NCI-H2196 treated with DMSO at 0.1 percent for 48 hours (cell line): Measurements from ENCODE around the gene ALKBH8.
A peak's percentile ranks its signal among the peaks of the same experiment; 100 is the strongest.
"Not testable (repeated sequence)": the region's sequence is repeated elsewhere in the genome, so short reads cannot be mapped to it uniquely, and the experiment has no call there.

ENCODE experiments used
- DNase-seq: peaks from one replicate; lab custom pipeline; 2025; ENCODE audit not compliant: unreplicated experiment; lab: John Stamatoyannopoulos, UW

ALKBH8 gene

DNA sequence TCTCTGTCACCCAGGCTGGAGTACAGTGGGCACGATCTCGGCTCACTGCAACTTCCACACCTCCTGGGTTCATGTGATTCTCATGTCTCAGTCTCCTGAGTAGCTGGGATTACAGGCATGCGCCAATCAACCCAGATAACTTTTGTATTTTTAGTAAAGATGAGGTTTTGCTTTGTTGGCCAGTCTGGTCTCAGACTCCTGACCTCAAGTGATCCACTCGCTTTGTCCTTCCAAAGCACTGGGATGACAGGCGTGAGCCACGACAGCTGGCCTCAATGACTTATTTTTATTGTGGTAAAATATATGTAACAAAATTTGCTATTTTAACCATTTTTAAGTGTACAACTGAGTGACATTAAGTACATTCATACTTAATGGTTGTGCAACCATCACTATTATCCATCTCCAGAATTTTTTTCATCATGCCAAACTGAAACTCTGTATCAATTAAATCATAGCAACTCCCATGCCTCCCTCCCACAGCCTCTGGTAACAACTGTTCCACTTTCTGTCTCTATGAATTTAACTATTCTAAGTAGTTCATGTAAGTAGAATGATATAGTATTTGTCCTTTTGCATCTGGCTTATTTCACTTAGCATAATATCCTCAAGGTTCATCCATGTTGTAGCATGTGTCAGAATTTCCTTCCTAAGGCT lies 57.2 kb downstream of the ALKBH8 start:
- no peak for DNase-seq

DNA sequence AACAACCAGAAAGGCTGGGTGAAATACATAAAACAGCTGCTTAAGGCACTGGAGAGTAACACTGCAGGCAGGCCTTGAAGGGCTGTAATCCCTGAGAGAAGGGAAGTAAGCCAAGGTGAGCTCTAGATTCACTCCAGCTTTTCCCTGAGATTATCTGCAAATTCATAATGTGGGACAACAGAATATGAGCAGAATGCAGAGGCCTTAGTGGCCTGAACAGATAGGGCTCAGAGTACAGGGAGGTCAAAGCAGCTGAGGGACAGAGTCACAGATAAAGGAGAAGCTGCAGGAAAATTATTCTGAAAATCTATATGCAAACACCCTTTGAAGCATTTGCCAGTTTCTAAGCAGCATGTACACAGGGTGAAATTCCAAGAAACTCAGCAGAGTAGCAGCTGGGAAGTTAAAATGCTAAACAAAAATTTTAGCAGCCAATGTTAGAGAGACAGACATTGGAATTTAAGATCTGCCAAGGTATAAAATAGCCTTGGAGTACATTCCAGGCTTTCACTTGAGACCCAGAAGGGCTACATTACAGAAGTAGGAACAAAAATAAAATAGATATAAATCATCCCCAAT lies 59.8 kb downstream of the ALKBH8 start:
- DNase-seq: no peak

DNA sequence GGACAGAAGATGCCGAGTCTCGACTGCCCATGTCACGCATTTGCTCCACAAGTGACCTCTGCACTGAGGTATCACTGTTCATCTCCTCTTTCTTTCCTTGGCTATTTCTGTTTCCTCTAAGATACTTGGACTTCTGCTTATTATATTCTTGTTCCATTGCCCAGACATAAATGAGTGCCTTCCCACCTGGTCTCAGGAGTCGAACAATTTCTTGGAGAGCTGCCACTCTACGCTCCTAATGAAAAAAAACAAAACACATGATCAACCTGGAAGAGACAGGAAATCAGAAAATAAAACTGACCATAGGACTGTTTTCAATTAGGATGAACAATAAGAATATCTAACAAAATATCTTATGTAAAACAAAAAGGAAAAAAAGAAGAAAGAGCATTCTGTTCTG lies 60.6 kb downstream of the ALKBH8 start:
- DNase-seq: no peak

DNA sequence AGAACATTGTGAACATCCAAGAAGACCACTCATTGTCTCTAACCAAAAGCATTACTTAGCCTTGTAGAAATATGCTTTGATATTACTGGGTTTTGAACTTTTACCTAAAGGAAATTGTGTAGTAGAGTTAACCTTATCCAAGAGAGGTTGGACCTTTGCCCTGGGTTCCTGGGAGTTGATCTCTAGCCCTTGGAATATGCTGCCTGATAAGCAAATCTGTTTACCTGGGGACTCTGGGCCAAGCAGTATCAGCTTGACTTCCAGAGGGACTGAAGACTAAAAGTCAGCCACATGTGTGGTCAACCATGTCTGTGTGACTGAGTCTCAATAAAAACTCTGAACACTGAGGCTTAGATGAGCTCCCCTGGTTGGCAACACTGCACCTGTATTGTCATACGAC lies 63.8 kb downstream of the ALKBH8 start:
- no peak for DNase-seq

DNA sequence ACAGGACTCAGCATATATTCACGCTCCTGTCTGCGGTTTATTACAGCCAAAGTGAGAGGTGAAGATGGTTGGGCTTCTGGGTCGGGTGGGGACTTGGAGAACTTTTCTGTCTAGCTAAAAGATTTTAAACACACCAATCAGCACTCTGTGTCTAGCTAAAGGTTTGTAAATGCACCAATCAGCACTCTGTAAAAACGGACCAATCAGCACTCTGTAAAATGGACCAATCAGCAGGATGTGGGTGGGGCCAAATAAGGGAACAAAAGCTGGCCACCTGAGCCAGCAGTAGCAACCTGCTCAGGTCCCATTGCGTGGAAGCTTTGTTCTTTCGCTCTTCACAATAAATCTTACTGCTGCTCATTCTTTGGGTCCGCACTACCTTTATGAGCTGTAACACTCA lies 68.2 kb downstream of the ALKBH8 start:
- not testable (repeated sequence) for DNase-seq

DNA sequence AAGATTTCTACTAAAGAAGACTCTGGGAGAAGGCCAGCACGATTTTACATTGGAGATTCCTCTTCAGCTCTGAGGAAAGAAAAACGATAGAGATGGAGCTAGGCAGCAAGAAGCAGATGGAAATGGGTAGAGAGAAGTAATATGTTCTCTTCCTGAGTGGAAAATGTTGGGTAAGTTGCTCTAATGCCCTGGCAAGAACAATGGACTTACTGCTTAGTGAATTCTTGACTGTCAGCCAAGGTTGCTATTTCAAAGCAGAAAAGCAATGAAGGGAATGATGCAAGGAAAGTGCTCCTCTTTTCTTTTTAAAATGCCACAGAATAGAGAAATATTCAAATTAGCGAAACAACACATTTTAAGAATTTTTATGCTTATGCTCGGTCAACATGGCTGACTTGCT lies 69.5 kb downstream of the ALKBH8 start:
- DNase-seq: no peak

- no peak for DNase-seq
These were observed 71.5 kb downstream of the ALKBH8 start for GRCh38 chr11:107494055-107494454.

DNA sequence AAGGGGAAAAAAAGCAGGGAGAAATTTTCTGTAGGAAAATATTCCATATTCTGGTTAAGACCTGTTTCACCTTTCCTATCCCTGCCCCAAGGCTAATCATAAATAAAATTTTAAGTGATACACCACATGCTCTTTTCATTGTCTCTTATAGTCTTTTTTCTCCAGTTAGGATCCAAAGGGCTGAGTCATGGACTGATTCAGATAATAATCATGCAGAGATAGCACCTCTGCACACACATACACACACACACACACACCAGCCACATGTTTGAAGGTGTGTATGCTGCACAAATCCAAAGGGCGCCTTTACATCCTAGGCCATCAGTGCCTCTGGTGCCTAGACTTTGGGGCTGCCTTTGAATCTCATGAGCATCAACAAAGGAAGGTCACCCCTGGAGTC lies 72.4 kb downstream of the ALKBH8 start:
- no peak for DNase-seq

DNA sequence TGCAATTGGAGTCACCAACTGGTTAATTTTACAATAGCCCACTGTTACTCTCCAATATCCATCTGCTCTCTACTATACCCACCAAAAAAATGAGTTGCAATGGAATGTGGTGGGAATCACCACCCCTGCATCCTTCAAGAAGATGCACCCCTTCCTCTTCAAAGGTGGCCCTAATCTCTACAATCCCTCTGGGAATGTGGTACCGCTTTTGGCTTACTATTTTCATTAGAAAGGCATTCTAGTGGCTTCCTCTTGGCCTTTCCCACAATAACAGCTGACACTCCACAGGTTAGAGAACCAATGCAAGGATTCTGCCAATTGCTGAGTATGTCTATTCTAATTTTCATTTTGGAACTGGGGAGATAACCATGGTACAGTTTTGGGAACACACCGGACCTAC lies 74.7 kb downstream of the ALKBH8 start:
- DNase-seq: no peak

DNA sequence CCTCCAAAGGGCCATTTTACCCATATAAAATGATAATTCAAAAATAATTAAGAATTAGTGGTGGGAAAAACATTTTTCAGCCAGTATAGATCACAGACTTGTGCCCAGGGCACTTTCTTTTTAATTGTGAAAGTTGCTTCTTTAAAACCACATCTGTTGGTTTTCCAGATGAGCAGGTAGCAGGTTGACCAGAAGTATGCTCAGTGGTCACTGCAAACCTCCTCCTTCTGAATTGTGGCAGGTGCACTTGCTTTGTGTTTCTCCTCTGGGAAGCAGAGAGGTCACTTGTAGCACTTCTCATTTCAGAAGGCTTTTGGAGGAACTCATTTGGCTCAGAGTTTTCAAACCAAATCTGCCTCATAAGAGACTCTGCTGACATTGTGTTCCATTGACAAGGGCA lies 83.3 kb downstream of the ALKBH8 start:
- no peak for DNase-seq

- DNase-seq: no peak
These were observed 86.6 kb downstream of the ALKBH8 start for GRCh38 chr11:107478922-107479321.

DNA sequence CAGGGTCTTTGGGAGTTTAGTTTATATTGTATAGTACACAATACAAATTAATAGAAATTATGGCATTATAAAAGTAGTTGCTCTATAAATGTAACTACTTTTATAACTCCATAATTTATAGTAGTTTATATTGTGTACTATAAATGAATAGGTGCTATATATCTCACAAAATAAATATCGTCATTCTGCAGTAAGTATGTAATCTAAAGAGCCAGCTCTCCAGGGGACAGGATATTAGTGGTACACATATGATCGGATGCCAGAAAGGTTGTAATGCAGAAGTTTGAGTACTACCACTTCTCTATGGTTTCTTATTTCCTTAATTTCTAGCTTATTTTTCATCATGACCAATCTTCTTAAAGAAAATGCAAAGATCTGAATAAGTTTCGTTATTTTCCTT lies 87.7 kb downstream of the ALKBH8 start:
- no peak for DNase-seq

DNA sequence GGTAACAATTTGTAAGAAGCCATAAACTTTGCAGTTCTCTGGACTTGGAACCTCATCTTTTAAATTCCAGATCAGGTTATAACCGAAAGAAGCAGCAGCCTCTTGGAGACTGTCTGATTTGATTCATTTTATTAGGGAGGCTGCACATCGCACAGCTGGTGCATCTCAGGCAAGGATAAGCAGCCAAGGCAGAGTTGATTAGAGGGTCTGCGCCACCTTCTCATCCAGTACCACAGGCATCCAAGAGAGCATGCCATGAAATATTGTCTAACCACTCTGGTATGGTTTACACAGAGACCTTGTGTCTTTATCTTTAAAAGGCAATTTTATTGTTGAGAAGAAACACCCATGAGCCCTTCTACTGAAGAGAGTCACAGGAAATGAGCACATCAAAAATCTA lies 91.7 kb downstream of the ALKBH8 start:
- no peak for DNase-seq

DNA sequence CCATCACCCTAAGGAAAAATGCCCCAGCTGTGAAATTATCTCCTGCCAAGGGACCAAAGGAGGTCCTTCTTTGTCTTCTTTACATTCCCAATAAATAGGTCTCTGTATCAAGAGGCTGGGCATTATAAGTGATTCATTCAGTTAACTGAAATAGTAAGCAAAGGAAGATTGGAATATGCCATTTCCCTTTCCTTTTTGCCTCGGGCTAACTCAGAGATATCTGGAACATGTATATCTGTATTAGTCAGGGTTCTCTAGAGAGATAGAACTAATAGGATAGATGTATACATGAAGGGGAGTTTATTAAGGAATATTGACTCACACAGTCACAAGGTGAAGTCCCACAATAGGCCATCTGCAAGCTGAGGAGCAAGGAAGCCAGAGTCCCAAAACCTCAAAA lies 92.6 kb downstream of the ALKBH8 start:
- no peak for DNase-seq

DNA sequence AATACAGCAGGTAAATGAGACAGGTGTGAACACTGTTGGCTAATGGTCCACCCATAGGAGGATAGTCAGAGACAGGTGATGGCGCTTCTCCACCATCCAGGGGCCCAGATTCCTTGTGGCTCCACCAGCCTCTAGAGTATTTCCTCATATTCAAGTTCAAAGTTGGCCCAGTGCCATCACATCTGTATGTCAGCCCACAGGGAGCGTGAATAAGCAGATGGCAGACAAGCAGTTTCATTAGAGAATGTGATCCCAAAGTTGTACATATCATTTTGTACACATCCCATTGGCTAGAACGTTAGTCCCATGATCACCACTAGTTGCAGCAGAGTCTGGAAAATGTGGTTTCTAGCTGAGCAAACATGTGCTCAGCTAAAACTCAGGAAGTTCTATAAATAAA lies 96.9 kb downstream of the ALKBH8 start:
- DNase-seq: no peak

GRCh38 chr11:107467696-107468095 lies 97.8 kb downstream of the ALKBH8 start:
- DNase-seq: no peak

- not testable (repeated sequence) for DNase-seq
These were observed 99.2 kb downstream of the ALKBH8 start for GRCh38 chr11:107466275-107466866.

DNA sequence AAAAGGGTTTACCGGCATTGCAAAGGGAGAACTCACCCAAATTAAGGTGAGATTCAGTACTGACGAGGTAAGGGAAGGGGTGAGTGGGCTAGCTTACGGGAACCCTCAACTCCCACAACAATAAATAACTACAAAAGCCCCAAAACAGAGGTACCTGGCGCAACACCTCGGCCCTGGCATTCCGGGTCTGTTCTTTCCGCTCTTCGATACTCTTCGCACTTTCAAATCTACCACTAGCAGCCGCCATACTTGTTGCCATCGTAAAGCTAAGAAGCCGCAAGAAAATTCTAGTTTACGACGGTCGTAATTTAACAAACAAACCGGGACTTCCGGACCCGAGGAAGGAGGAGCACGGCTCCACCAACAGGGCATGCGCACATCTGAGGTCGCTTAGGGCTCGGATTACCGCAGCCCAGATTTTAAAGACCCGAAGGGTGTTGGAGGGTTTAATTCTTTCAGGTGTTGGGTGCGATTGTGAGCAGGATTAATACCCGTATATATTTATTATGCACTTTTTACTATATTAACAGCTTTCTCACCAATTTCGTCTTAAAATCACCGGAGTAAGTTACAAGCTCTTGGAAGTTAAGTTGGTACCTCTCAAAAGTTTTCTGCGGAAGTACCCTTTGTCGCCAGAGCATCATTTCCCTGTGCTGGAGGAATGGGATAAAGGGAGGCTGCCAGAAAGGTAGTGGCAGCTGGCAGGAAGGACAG lies 107.8 kb downstream of the ALKBH8 start, which contains the start of gene CWF19L2:
TSS of gene CWF19L2 (minus strand) at position 268 of the 714 bp plus-strand sequence. CDS start at position 259, 9 bp downstream.
- peak; percentile 87 for DNase-seq

DNA sequence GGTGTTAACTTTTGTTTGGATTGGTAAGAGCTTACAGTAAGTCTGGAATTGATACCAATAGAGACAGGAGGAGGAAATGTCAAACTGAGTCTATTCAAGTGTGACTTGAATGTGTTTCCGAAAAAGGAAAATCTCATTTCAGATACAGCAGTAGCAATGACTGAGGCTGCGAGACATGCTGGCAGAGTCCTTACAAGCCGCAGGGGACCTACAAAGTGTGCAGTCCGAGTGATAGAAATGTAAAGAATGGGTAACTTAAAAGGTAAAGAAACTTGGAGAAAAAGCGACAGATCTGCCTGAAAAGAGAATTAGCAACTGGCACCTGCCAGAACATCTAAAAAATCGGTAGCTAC lies 108.4 kb downstream of the ALKBH8 start:
- DNase-seq: no peak

- DNase-seq: no peak
These were observed 111.8 kb downstream of the ALKBH8 start for GRCh38 chr11:107453594-107454286.
